HepG2 (cell line): ENCODE results near the gene ABCG1. TPM values are rescaled to one million over a fixed set of nuclear protein-coding genes. Genes with fewer than 3 reads are reported as not detected.

Source experiments
- ATAC-seq: fragments of 200-7000 bp; cut with Tn5 transposase; 3 replicates; pipeline ENCODE4 v1.9.1; 2020; ENCODE audit warnings: mild to moderate bottlenecking, moderate library complexity
- BruUV-seq: library from RNA; stranded (reverse); fragments of 400-500 nt; replicated peaks from 2 replicates; lab custom pipeline; 2021; lab: Mats Ljungman, UMichigan
- CTCF ChIA-PET: fragments of 300-600 bp; formaldehyde crosslinking; extraction: SDS; loops from one replicate; lab custom pipeline; 2021; ENCODE audit warnings: low total read pairs, inconsistent platforms, low intra/inter-chr PET ratio; lab: Yijun Ruan, JAX
- POLR2A ChIA-PET: fragments of 350-600 bp; sonication (Branson Sonifier 250); formaldehyde crosslinking; loops from one replicate; lab custom pipeline; 2020; ENCODE audit warnings: antibody characterized with exemption, inconsistent platforms; lab: Yijun Ruan, JAX
- DNase-seq: peaks from one replicate; pipeline ENCODE4 v3.0.0-alpha.2; 2015; ENCODE audit warnings: low spot score
- FAIRE-seq: peaks from 3 replicates; lab custom pipeline; 2011; peaks lifted over from hg19 to GRCh38; lab: Jason Lieb, UNC
- H2AFZ ChIP-seq: one replicate; pipeline ENCODE4 v1.6.1; 2011; ENCODE audit warnings: low read length, inconsistent platforms
- H3K27ac ChIP-seq: fragments of 300-600 bp; 3 replicates; pipeline ENCODE4 v1.8.0; 2011; ENCODE audit warnings: mixed run types, mild to moderate bottlenecking, mixed read lengths, low read length, inconsistent platforms; ENCODE audit not compliant: insufficient read depth; ENCODE audit errors: extremely low read length
- H3K27me3 ChIP-seq, 2 experiments: fragments of 200-600 bp in 1 of 2; 2 replicates in 1 of 2; 3 replicates in 1 of 2; pipeline versions ENCODE4 v1.6.0 to v1.8.0; 2011; ENCODE audit warnings: low read length in 2 of 2, mild to moderate bottlenecking in 2 of 2, moderate library complexity in 2 of 2, inconsistent platforms in 1 of 2; ENCODE audit not compliant: insufficient read depth in 2 of 2, control insufficient read depth in 1 of 2
- H3K36me3 ChIP-seq, 2 experiments: fragments of 200-600 bp in 1 of 2; replicated peaks in 1 of 2; 2 replicates in 1 of 2; 3 replicates in 1 of 2; pipeline versions ENCODE4 v1.5.1 to v1.8.0; 2011; ENCODE audit warnings: low read length in 2 of 2, inconsistent platforms in 1 of 2; ENCODE audit not compliant: insufficient read depth in 2 of 2, control insufficient read depth in 1 of 2
- H3K4me1 ChIP-seq: 2 replicates; pipeline ENCODE4 v1.5.1; 2012; ENCODE audit warnings: low read length, inconsistent platforms; ENCODE audit not compliant: insufficient read depth
- H3K4me2 ChIP-seq: 2 replicates; pipeline ENCODE4 v1.6.0; 2011; ENCODE audit warnings: low read depth, low read length, inconsistent platforms
- H3K4me3 ChIP-seq, 3 experiments: fragments of 200-600 bp in 1 of 3; sonication (generic), shearing (Covaris generic) in 1 of 3; replicated peaks in 1 of 3; 2 replicates each; pipeline ENCODE4 v1.5.1; 2011 to 2016; ENCODE audit warnings: low read length in 3 of 3, inconsistent platforms in 2 of 3, low read depth in 2 of 3, mild to moderate bottlenecking in 2 of 3, control low read depth in 1 of 3, mixed read lengths in 1 of 3; ENCODE audit not compliant: insufficient read depth in 1 of 3
- H3K79me2 ChIP-seq: one replicate; pipeline ENCODE4 v1.6.1; 2011; ENCODE audit warnings: low read length, inconsistent platforms; ENCODE audit not compliant: insufficient read depth
- H3K9ac ChIP-seq: 2 replicates; pipeline ENCODE4 v1.6.0; 2011; ENCODE audit warnings: mild to moderate bottlenecking, low read depth, low read length, inconsistent platforms; ENCODE audit not compliant: insufficient read depth
- H3K9me3 ChIP-seq: 2 replicates; pipeline ENCODE4 v1.5.1; 2012; ENCODE audit warnings: mild to moderate bottlenecking, low read length
- H4K20me1 ChIP-seq: 2 replicates; pipeline ENCODE4 v1.6.0; 2011; ENCODE audit warnings: inconsistent platforms, mild to moderate bottlenecking, low read length, moderate library complexity; ENCODE audit not compliant: insufficient read depth
- CBX5 ChIP-seq: sonication (generic); formaldehyde crosslinking; IDR thresholded peaks from 2 replicates; pipeline ENCODE4 v1.4.0; 2020; ENCODE audit warnings: missing genetic modification reagents, borderline replicate concordance
- NCOR1 ChIP-seq: fragments of 200-600 bp; sonication (generic); IDR thresholded peaks from 2 replicates; pipeline ENCODE4 v1.7.0; 2017; ENCODE audit warnings: antibody characterized with exemption, low read length, borderline replicate concordance
- PLRG1 ChIP-seq: fragments of 450-650 bp; conservative IDR thresholded peaks from 2 replicates; pipeline ENCODE4 v1.6.1; 2016
- RAD21 ChIP-seq: fragments of 450-650 bp; formaldehyde crosslinking; IDR thresholded peaks from 2 replicates; pipeline ENCODE4 v1.5.0; 2020; ENCODE audit warnings: mild to moderate bottlenecking
- RFX3 ChIP-seq: IDR thresholded peaks from 2 replicates; pipeline ENCODE4 v1.6.1; 2016; ENCODE audit warnings: missing biosample characterization, missing genetic modification reagents
- TP53 ChIP-seq: sonication (generic); formaldehyde crosslinking; conservative IDR thresholded peaks from 2 replicates; pipeline ENCODE4 v1.4.0; 2020; ENCODE audit warnings: missing genetic modification reagents
- ZFX ChIP-seq: sonication (generic); formaldehyde crosslinking; IDR thresholded peaks from 2 replicates; pipeline ENCODE4 v1.4.0; 2020; ENCODE audit warnings: mild to moderate bottlenecking, low read depth, missing genetic modification reagents, moderate library complexity
- ZMAT3 ChIP-seq: sonication (generic); formaldehyde crosslinking; conservative IDR thresholded peaks from 2 replicates; pipeline ENCODE4 v1.7.0; 2021; ENCODE audit warnings: missing genetic modification reagents
- ZNF331 ChIP-seq: sonication (generic); formaldehyde crosslinking; IDR thresholded peaks from 2 replicates; pipeline ENCODE4 v1.4.0; 2020; ENCODE audit warnings: missing genetic modification reagents
- ZNF34 ChIP-seq: sonication (generic); formaldehyde crosslinking; IDR thresholded peaks from 2 replicates; pipeline ENCODE4 v1.4.0; 2020; ENCODE audit warnings: mild to moderate bottlenecking, missing genetic modification reagents, borderline replicate concordance
- ZNF432 ChIP-seq: sonication (generic); formaldehyde crosslinking; IDR thresholded peaks from 2 replicates; pipeline ENCODE4 v1.5.0; 2020; ENCODE audit warnings: missing genetic modification reagents, mild to moderate bottlenecking, borderline replicate concordance
- ZNF547 ChIP-seq: sonication (generic); formaldehyde crosslinking; IDR thresholded peaks from 2 replicates; pipeline ENCODE4 v1.5.1; 2020; ENCODE audit warnings: mild to moderate bottlenecking, missing genetic modification reagents
- ZNF781 ChIP-seq: sonication (generic); formaldehyde crosslinking; IDR thresholded peaks from 2 replicates; pipeline ENCODE4 v1.5.1; 2020; ENCODE audit warnings: borderline replicate concordance, mild to moderate bottlenecking, missing genetic modification reagents; ENCODE audit errors: not compliant biosample characterization
- WGBS: methylation state at CpG from one replicate; pipeline ENCODE4 v1.1.6; 2017; ENCODE audit warnings: low lambda C conversion rate; 5-methylcytosine and 5-hydroxymethylcytosine counted together
- in situ Hi-C: cut with HindIII; loops from 2 replicates; pipeline ENCODE4 v1.10.0; 2017; ENCODE audit warnings: low pct_unique_long_range_greater_than_20kb; ENCODE audit not compliant: extremely low pct_ligation_motif_present
- intact Hi-C: fragments of 100-400 bp; cut with micrococcal nuclease; formaldehyde crosslinking; loops from one replicate; pipeline ENCODE4 v1.10.0; 2022; ENCODE audit not compliant: unreplicated experiment
- polyA plus RNA-seq, 8 experiments: library from polyadenylated mRNA; depleted of rRNA in 3 of 8; stranded (reverse) in 7 of 8; unstranded in 1 of 8; fragments of >200 nt; fragmentation: Illumina TruSeq in 4 of 8; extraction: Trizol in 4 of 8; gene quantifications; 2 replicates each; pipeline versions ENCODE4 v1.2.1 to v1.2.3, GENCODE V29; 2011 to 2016; ENCODE audit warnings: low read depth in 4 of 8, missing spikeins in 1 of 8, mixed read lengths in 1 of 8; ENCODE audit not compliant: insufficient read depth in 1 of 8
- total RNA-seq, 5 experiments: library from RNA; depleted of rRNA; stranded (reverse); fragments of >200 nt; fragmentation: Illumina TruSeq; extraction: Trizol; gene quantifications; 2 replicates each; pipeline ENCODE4 v1.2.3, GENCODE V29; 2016; ENCODE audit warnings: low read depth in 1 of 5
- TF ChIP-seq, protein P1 (sequence below): sonication (generic); formaldehyde crosslinking; IDR thresholded peaks from 2 replicates; pipeline ENCODE4 v1.8.0; 2022; ENCODE audit warnings: missing genetic modification reagents, mild to moderate bottlenecking, borderline replicate concordance
- TF ChIP-seq, protein P2 (sequence below): sonication (generic); formaldehyde crosslinking; IDR thresholded peaks from 2 replicates; pipeline ENCODE4 v1.5.0; 2020; ENCODE audit warnings: mild to moderate bottlenecking, missing genetic modification reagents

ABCG1 gene
- total and polyA plus RNA-seq, 2 of the 13 experiments (the other 11 are each of a cell fraction or from before 2014, with no cell fraction given): 0.04 TPM; not detected in 1

DNA sequence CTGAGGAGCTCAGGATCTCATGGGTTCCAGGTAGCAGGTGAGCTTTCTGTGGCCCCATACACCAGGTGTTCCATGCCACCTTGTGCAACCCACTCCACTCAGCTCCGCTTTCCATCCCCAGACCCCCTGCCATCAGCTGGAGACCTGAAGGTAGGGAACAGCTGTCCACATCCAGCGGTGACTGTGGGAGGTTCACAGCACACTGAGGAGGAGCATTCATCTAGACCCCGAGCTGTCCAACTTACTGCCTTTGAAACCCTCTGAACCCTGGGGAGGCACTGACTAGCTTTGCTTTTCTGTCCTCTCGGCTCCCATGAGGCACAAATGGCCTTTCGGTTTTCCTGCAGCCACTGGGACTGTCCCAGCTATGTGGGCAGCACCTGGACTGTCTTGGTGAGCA lies 27.9 kb upstream of the ABCG1 start:
- H3K9ac ChIP-seq: no peak overlapping the region
- no peak overlapping the region for H3K4me3 ChIP-seq
- WGBS: 31% methylated on average over 4 of the region's 5 CpGs
- no peaks in the 10 kb centered on the region for H4K20me1 ChIP-seq
- peaks cover 3 to 30% of the 10 kb centered on the region in 2 experiments; a peak in 4 of 5 replicates for H3K27me3 ChIP-seq
- CTCF ChIA-PET: no interaction called here
- H3K9me3 ChIP-seq: no peaks in the 10 kb centered on the region
- in situ Hi-C loops: no loop called here
- no TSS peak for BruUV-seq
- H3K79me2 ChIP-seq: no peaks in the 10 kb centered on the region
- ATAC-seq (no peak), DNase-seq (no peak)
- no peaks in the 10 kb centered on the region for H3K4me1 ChIP-seq
- H3K27ac ChIP-seq: no peak overlapping the region
- POLR2A ChIA-PET: no interaction called here
- H3K36me3 ChIP-seq: no peaks in the 10 kb centered on the region
- intact Hi-C loops: no loop called here
- H3K4me2 ChIP-seq: no peak overlapping the region
- TF ChIP-seq ZNF34 (CRISPR knock-in tag) (no peak), ZNF547 (no peak), ZFX (no peak), ZNF331 (CRISPR knock-in tag) (no peak), PLRG1 (no peak)
- TF ChIP-seq, protein P1, sequence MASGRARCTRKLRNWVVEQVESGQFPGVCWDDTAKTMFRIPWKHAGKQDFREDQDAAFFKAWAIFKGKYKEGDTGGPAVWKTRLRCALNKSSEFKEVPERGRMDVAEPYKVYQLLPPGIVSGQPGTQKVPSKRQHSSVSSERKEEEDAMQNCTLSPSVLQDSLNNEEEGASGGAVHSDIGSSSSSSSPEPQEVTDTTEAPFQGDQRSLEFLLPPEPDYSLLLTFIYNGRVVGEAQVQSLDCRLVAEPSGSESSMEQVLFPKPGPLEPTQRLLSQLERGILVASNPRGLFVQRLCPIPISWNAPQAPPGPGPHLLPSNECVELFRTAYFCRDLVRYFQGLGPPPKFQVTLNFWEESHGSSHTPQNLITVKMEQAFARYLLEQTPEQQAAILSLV (CRISPR knock-in tag): no peak
- TF ChIP-seq, all 625 proteins: peak for 0
- no peak overlapping the region for H2AFZ ChIP-seq
- FAIRE-seq: no peak

GRCh38 chr21:42191696-42192595 lies 27.0 kb upstream of the ABCG1 start:
- ChIA-PET CTCF (no interaction called here), POLR2A (no interaction called here)
- BruUV-seq: no TSS peak
- Histone ChIP-seq H2AFZ (no peak overlapping the region), H3K79me2 (no peaks in the 10 kb centered on the region), H4K20me1 (no peaks in the 10 kb centered on the region), H3K27me3 (peaks cover 3 to 30% of the 10 kb centered on the region in 2 experiments; a peak in 4 of 5 replicates), H3K4me3 (no peak overlapping the region), H3K4me2 (no peak overlapping the region), H3K9ac (no peak overlapping the region), H3K36me3 (no peaks in the 10 kb centered on the region), H3K9me3 (no peaks in the 10 kb centered on the region), H3K27ac (no peak overlapping the region), H3K4me1 (no peaks in the 10 kb centered on the region)
- ATAC-seq: no peak
- 32% methylated on average over 16 of the region's 21 CpGs for WGBS
- no peak for FAIRE-seq
- in situ Hi-C loops: no loop called here
- intact Hi-C loops: no loop called here
- DNase-seq: no peak
- TF ChIP-seq ZNF432 (CRISPR knock-in tag) (no peak), ZFX (no peak), ZNF781 (no peak), RFX3 (no peak), ZMAT3 (CRISPR knock-in tag) (no peak), NCOR1 (no peak), RAD21 (CRISPR knock-in tag) (no peak), CBX5 (CRISPR knock-in tag) (no peak), TP53 (CRISPR knock-in tag) (no peak)
- TF ChIP-seq, protein P2, sequence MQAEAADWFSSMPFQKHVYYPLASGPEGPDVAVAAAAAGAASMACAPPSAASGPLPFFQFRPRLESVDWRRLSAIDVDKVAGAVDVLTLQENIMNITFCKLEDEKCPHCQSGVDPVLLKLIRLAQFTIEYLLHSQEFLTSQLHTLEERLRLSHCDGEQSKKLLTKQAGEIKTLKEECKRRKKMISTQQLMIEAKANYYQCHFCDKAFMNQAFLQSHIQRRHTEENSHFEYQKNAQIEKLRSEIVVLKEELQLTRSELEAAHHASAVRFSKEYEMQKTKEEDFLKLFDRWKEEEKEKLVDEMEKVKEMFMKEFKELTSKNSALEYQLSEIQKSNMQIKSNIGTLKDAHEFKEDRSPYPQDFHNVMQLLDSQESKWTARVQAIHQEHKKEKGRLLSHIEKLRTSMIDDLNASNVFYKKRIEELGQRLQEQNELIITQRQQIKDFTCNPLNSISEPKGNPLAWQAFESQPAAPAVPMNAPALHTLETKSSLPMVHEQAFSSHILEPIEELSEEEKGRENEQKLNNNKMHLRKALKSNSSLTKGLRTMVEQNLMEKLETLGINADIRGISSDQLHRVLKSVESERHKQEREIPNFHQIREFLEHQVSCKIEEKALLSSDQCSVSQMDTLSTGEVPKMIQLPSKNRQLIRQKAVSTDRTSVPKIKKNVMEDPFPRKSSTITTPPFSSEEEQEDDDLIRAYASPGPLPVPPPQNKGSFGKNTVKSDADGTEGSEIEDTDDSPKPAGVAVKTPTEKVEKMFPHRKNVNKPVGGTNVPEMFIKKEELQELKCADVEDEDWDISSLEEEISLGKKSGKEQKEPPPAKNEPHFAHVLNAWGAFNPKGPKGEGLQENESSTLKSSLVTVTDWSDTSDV (CRISPR knock-in tag): no peak
